Activated CD4-positive, alpha-beta T cell treated with anti-CD3 and anti-CD28 coated beads for 24 hours (primary cell): ENCODE results near the gene CELA2B.
"Not testable (repeated sequence)": the region's sequence is repeated elsewhere in the genome, so short reads cannot be mapped to it uniquely, and the experiment has no call there.

ENCODE experiments used
- DNase-seq, 2 donors: peaks; one replicate each; pipeline ENCODE4 v3.0.0-alpha.2; 2020; ENCODE audit warnings: low read depth in 2 of 2

CELA2B gene

DNA sequence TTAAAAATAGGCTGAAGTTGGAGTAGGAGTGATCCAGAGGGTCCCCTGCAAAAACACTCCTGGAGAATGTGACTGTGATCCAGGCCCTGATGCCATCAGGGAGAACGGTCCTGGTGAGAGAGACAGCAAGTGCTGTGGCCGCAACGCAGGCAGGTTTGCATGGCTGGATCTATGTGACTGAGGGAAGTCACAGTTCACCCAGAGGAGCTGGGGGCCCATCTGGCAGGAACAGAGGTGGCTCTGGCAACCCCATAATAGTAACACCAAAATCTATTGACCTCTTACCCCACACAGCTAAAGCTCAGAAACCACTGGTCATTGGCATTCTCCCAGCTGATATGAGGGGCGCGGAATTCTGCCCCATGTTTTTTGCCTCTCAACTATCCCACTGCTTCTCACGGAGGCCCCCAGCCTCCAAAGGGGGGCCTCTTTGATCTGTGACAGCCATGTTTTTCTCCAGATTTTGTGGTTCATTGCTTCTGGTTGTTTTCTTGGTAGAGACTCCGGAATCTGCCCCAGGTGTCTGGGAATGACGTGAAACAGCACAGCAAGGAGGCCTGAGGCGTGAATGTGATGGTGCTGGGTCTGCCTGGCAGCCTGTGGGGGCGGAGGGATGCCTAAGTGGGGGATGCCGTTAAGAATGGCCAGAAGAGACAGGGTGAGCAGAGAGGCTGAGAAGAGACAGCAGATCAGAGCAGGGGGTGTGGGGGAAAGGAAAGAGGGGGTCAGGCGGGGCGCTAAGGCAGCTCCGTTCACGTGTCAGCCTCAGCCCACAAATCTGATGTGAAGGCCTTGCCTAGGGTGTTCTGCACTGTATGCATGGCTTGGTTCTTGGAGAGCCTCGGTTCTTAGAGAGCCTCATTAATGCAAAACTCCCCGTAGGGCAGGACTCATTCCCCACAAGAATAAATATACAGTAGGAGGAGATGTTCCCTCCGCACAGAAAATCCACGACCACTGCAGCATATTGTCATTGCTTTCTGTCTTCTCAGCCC lies 24.6 kb downstream of the CELA2B start:
- no peak for DNase-seq

DNA sequence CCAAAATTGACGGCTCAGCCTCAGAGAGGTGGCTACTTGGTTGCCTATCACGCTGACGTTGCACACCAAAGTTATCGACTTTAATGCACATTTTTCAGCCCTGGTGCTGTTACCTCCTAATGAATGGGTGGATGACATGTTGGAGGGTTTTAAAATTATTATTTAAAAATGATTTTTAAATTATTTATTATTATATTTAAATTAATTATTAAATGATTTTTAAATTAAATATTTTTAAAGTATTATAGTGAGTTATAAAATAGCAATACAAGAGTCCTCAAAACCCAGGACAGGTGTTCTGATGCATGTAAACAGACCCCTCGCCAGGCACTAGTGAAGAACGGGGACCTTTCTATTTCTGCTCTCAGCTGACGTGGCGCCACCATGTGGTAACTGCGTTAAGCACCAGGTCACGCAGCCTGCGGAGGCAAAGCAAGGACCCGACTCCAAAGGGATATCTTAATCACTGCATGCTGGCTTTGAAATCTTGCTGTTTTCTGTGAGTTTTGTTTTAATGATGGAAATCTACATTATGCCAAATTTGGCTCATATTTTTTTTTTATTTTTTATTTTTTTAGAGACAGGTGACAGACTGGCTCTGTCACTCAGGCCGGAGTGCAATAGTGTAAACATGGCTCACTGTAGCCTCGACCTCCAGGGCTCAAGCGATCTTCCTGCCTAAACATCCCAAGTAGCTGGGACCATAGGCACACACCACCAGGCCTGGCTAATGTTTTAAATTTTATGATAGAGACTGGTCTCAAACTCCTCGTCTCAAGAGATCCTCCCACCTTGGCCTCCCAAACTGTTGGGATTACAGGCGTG lies 25.5 kb downstream of the CELA2B start:
- peak; percentile 19 to 53 for DNase-seq

DNA sequence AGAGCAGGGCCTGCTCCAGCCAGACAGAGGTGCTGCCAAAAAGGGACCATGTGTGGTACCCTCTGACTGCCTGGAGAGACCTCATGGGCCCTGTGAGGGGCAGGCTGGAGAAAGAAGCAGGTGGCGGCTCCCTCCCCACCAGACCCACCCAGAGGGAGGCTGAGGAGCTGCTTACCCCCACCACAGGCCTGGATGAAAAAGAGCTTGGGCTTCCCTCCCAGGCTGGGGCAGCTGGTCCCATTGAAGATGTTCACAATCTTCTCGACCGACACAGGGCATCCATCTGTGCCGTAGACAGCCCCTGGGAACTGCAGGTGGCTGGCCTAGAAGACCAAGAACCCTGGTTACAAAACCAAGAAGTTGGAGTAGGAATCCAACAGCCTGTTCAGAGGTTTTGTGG lies 28.5 kb downstream of the CELA2B start:
- no peak for DNase-seq

DNA sequence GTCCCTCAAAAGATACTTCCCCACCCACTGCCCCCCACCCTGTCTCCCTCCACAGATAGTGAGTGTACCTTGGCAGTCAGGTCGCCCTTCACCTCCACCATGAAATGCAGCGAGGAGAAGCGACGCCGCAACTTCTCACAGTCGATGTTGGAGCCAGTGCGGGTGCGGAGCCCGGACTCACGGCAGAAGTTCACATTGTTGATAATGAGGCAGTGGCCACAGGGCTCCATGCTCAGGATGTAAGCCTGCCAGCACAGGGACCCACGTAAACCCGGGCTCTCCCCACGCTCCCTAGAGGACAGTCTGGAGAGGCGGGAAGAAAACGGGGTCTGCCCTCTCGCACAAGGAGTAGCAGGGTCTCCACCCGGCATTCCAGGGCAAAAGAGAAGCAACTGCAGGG lies 30.9 kb downstream of the CELA2B start:
- no peak for DNase-seq

DNA sequence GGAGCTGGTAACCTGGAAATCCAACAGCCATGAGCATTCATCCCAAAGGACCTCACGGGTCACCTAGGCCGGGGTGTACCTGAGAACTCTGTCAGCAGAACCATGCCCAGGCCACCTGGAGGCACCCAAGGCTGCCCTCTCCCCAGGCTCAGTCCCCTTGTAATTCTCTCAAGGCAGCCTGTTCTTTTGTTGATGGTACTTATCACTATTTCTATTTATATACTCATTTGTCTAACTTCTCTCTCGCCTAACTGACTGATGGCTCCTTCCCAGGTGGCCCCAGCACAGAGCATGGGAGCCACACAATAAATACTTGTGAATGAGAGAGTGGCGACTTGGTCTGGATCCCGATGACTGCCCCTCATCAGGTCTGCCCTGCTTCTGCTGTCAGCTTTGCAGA lies 31.4 kb downstream of the CELA2B start:
- no peak for DNase-seq

DNA sequence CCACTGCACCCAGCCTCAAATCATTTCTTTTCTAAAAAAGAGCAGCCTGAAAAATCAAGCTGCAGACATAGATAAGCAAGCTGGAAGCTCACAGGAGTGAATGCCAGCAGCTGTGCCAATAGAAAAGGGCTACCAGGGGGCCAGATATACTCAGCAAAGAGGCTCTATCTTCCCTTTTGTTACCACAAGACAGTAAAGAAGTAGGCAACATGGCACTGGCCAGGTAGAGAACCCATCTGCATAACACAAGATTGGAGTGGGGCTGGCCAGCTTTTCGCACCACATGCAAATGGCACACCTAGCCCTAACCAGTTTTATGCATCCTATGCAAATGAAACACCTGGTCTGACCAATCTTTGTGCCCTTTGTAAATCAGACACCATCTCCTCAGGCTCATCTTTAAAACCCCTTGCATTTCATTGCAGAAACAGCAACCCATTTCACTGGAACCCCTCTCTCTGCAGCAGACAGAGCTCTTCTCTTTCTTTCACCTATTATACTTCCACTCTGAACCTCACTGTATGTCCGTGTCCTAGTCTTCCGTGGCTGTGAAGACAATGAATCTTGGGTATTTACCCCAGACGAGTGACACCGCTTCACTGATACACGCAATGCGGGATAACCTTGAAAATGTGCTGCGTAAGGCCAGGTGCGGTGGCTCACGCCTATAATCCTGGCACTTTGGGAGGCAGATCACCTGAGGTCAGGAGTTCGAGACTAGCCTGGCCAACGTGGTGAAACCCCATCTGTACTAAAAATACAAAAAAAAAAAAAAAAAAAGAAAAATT lies 33.0 kb downstream of the CELA2B start:
- no peak for DNase-seq

DNA sequence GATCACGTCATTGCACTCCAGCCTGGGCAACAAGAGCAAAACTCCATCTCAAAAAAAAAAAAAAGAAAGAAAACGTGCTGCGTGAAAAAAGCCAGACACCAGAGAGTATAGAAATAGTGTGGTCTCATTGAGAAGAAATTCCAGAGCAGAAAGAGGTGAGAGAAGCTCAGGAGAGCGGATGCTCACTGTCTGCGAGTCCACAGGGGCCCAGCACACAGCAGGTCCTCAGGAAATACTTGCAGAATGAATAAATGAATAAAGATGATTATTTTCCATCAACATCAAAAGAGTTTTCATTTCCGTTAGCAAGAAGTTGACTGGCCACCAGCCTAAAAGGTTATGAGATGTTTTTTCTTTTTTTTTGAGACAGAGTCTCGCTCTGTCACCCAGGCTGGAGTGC lies 33.7 kb downstream of the CELA2B start:
- DNase-seq = no peak

DNA sequence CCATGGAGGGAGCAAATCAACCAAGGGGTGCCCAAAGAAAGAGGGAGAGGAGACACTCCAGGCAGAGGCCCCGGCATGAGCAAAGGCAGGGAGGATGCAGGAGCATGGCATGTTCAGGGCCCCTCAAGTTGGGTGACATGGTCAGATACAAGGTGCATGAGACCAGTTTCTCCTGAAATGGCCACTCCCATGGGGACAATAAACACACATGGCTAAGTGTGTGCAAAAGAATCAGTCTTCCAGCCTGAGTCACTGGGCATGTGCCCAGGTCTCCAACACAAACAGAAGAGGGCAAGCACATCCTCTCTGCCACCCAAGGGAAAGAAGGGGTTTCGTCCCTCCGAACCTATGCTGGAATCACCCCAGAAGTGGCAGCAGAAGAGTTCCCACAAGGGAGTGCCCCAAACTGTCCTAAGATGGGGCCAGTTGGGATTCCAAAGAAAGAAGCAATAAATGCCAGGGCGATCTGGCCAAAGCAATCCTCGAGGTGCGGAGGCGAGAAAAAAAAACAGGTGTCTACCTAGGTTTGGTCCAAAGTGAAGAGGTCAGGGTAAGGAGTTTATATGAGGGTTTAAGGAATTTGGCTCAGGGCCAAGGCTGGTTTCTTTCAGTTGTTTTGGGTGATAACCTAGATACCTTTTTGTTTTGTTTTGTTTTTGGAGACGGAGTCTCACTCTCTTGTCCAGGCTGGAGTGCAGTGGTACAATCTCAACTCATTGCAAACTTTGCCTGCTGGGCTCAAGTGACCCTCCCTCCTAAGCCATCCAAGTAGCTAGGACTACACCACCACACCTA lies 34.9 kb downstream of the CELA2B start:
- no peak for DNase-seq

DNA sequence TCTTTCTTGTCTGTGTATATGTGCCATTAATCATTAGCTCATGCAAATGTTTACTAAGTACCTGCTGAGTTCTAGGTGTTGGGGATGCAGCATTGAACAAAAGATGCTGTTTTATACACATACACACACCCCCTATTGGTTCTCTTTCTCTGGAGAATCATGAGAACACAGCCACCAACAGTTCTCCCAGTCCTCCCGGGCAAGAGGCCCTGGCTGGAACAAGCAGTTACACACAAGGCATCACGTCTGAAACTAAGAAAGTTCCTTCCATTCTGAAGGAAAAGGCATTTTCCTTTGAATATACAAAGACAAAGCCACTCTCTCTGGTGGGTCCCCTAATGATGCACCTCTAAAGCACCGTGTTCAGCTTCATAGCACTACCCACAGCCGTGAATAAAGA lies 37.3 kb downstream of the CELA2B start:
- no peak for DNase-seq

DNA sequence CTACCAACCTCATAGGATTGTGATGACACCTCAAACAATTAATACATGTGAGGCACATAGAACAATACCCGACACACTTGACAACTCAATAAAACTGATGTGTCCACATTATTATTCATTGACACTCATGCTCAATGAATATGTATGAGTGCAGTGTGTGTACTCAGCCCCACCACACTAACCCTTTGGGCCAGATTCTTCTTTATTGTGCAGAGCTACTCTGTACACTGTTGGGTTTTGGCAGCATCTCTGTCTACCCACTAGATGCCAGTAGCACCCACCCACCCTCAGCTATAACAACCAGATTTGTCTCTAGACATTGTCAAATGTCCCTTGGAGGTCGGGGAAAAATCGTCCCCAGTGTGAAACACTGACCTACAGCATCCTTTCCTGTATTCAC lies 38.0 kb downstream of the CELA2B start:
- no peak for DNase-seq

DNA sequence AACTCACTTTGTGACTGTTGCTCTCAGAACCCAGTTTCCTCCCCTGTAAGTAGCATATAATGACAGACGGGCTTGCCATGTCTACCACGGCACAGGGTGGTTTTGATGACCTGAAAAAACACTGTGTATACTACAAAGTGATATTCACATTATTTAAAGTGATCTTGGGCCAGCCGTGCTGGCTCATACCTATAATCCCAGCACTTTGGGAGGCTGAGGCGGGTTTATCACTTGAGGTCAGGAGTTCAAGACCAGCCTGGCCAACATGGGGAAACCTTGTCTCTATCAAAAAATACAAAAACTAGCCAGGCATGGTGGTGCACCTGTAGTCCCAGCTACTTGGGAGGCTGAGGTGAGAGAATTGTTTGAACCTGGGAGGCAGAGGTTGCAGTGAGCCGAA lies 38.7 kb downstream of the CELA2B start:
- DNase-seq = not testable (repeated sequence)

DNA sequence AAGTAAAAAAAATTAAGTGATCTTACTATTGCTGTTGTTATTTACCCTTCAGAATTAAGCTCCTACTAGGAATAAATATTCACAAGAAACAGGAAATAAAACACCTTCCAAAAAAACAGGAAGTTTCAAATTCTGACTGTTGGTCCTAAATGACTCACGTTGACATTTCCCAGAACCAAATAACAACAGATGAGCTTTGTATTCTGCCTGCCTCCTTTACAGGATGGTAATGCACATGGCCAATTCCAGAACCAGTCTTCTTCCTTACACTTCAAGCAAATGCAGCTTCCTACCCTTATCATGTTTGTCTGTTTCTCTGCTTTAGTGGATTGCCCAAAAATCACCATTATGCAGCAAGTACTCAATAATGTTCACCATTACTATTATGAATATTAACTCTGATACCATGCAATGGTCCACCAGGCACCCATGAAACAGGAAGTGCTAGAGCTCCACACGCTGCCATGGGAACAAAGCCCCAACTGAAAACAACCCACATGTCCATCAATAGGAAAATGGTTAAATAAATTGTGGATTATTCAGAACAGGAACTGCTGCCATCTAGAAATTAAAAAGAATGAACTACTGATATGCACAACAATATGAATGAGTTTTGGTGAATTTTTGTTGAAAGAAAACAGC lies 39.2 kb downstream of the CELA2B start:
- no peak for DNase-seq

DNA sequence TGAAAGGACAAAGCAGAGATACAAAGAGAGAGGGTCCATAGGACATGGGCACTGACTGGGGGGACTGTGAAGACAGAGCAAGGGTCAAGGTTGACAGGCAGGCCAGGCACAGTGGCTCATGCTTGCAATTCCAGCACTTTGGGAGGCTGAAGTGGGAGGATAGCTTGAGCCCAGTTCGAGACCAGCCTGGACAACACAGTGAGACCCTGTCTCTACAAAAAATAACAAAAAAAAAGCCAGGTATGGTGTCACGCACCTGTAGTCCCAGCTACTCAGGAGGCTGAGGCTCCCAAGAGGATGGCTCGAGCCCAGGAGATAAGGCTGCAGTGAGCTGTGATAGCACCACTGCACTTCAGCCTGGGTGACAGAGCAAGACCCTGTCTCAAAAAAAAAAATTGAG lies 43.7 kb downstream of the CELA2B start:
- DNase-seq = no peak

DNA sequence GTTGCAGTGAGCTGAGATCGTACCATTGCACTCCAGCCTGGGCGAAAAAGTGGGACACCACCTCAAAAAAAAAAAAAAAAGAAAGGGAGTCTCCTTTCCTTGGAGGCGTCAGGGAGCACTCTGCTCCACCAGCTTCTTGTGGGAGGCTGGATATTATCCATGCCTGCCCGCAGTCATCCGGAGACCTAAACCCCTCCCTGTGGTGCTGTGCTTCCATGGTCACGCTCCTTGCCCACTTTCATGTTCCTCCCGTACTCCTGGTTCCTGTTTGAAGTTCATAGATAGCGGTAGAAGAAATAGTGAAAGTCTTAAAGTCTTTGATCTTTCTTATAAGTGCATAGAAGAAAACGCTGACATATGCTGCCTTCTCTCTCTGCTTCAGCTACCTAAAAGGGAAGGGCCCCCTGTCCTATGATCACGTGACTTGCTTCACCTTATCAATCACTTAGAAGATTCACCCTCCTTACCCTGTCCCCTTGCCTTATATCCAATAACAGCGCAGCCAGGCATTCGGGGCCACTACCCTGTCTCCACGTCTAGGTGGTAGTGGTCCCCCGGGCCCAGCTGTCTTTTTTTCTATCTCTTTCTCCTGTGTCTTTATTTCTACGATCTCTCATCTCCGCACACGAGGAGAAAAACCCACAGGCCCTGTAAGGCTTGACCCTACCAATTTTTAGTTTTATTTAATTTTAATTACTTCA lies 45.5 kb downstream of the CELA2B start:
- not testable (repeated sequence) for DNase-seq

DNA sequence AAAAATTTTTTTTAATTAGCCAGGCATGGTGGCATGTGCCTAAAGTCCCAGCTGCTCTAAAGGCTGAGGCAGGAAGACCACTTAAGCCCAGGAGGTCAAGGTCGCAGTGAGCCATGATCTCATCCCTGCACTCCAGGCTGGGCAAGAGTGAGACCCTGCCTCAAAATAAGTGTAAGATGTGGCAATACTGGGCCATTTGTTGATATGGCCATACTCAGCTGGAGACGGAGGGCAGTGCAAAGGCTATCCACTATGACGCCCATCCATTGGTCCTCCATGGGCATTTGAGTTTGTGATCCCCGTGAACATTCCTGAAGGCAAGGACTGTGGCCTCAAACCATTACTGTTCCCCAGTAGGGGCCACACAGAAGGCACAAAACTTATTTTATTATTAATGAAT lies 46.6 kb downstream of the CELA2B start:
- DNase-seq = no peak

DNA sequence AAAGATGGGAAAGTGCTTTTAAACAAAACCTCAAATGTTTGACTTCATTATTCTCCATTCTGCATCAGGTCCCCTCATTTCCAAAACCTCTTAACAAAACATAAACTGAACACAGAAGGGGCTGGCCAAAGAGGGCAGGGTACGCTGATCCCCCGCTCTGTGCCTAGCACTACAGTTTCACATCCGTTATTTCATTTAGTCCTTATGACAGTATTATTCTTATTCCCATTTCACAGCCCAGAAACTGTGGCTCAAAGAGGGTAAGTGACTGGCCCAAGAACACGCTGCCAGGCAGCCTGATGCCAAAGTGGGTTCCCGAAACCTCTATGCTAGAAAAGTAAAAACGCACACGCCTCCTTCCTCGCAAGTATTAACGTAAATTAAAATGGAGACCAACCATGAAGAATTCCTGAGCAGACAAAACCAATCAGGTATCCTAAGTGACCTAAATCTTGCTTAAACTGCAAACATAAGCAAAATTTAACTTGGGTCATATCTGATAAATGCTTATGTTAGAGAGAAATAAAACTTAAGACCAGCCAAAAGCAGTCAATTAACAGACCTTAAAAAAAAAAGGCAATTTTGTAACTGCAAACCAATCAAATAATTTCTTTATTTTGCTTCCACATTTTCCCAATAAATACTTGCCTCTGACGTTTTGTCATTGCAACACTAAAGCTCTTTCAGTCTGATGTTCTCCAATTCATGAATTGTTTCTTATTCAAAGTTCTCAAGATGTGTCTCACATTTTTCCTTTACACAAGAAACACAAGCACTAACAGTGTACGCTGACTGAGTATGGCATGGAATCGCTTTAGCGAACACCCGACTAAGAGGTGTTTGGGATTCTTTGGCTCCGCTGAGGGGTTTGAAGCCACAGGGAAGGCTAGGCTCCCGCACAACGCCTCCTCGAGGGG lies 47.5 kb downstream of the CELA2B start:
- DNase-seq = no peak

DNA sequence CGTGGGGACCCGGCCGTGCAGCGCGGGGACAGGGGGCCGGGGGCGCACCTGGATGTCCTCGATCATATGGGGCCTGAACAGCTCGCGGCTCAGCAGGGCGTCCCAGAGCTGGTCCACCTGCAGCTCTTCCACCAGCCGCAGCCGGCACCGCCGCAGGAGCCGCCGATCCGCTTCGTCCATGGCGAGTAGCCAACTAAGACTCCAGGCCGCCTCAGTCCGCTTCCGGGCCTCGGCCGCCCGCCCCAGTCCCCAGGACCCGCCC lies 48.0 kb downstream of the CELA2B start, which contains the start of gene CASP9:
Gene CASP9 (minus strand): TSS at position 195 of the 262 bp plus-strand sequence. CDS start 15 bp downstream, at position 180.
- DNase-seq = no peak

DNA sequence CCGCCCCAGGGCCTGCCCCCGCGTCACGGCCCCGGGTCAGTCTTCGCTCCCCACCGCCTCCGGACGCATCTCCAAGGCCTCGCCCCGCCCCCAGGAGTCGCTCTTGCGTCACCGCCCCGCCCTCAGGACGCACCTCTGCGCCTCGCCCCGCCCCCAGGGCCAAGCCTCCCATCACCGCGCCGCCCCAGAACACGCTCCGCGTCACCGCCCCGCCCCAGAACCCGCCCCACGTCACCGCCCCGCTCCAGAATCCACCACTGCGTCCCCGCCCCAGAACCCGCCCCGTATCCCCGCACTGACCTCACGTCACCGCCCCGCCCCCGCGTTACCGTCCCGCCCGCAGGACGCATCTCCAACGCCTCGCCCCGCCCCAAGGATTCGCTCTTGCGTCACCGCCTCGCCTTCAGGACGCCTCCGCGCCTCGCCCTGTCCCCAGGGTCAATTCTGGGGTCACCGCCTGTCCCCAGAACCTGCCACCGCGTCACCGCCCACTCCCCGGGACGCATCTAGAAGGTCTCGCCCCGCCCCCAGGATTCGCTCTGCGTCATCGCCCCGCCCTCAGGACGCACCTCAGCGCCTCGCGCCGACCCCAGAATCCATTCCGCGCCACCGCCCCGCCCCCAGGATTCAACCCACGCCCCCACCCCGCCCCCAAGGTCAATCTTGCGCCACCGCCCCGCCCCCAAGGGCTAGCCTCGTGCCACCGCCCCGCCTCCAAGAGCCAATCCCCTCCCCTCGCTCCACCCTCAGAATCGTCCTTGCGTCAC lies 48.6 kb downstream of the CELA2B start:
- DNase-seq = peak; percentile 100
